ENCODE data around the gene SLC30A7. TPM values are rescaled to one million over a fixed set of nuclear protein-coding genes. Genes with fewer than 3 reads are reported as not detected.
"Not testable (repeated sequence)": the region's sequence is repeated elsewhere in the genome, so short reads cannot be mapped to it uniquely, and the experiment has no call there.

Gene SLC30A7
- total RNA-seq, 6 experiments from 2014 or later, result 27.7 to 36.8 (median 34.8) TPM

GRCh38 chr1:100950337-100950736, 54.4 kb downstream of the SLC30A7 start:
- H3K27ac Mint-ChIP-seq, result peak overlapping the region; percentile 62

GRCh38 chr1:100950781-100951180, 54.9 kb downstream of the SLC30A7 start:
- Mint-ChIP-seq H3K9me3 (no peaks in the 10 kb centered on the region; the same call in 1 of the 2 replicates), H3K4me3 (no peak overlapping the region), H3K27ac (peak overlapping the region; percentile 62), H3K4me1 (ENCODE audit: low read depth) (peaks cover 61% of the 10 kb centered on the region), H3K36me3 (ENCODE audit: low read depth) (peaks cover 59% of the 10 kb centered on the region), H3K27me3 (ENCODE audit: insufficient read depth) (no peaks in the 10 kb centered on the region)
- DNase-seq, result peak; percentile 10
- TF ChIP-seq CTCF (IDR thresholded peaks at IDR 0.05), result no peak

More at GRCh38 chr1:100950337-100950736, 54.4 kb downstream of the SLC30A7 start:
- Mint-ChIP-seq H3K36me3 (ENCODE audit: low read depth) (peaks cover 64% of the 10 kb centered on the region), H3K27me3 (ENCODE audit: insufficient read depth) (no peaks in the 10 kb centered on the region), H3K4me1 (ENCODE audit: low read depth) (peaks cover 56% of the 10 kb centered on the region), H3K9me3 (no peaks in the 10 kb centered on the region; the same call in 1 of the 2 replicates), H3K4me3 (no peak overlapping the region)
- no peak for TF ChIP-seq CTCF (IDR thresholded peaks at IDR 0.05)
- no peak for DNase-seq

- no peak for TF ChIP-seq CTCF (IDR thresholded peaks at IDR 0.05)
- no peak for DNase-seq
- Mint-ChIP-seq H3K4me1 (ENCODE audit: low read depth) (peaks cover 73% of the 10 kb centered on the region), H3K4me3 (no peak overlapping the region), H3K27ac (peak overlapping the region; percentile 76; the same call in 1 of the 2 replicates), H3K27me3 (ENCODE audit: insufficient read depth) (no peaks in the 10 kb centered on the region), H3K36me3 (ENCODE audit: low read depth) (peaks cover 45% of the 10 kb centered on the region), H3K9me3 (no peaks in the 10 kb centered on the region; the same call in 1 of the 2 replicates)
Observed at GRCh38 chr1:100952104-100952745, 56.3 kb downstream of the SLC30A7 start.

GRCh38 chr1:100952970-100953369, 57.1 kb downstream of the SLC30A7 start:
- not testable (repeated sequence) for H3K9me3 Mint-ChIP-seq; DNase-seq; H3K4me3 Mint-ChIP-seq; H3K27me3 Mint-ChIP-seq (ENCODE audit: insufficient read depth)
- peaks cover 73% of the 10 kb centered on the region for H3K4me1 Mint-ChIP-seq (ENCODE audit: low read depth)
- peak overlapping the region; percentile 76; the same call in 1 of the 2 replicates for H3K27ac Mint-ChIP-seq
- peaks cover 38% of the 10 kb centered on the region for H3K36me3 Mint-ChIP-seq (ENCODE audit: low read depth)

- Mint-ChIP-seq H3K36me3 (ENCODE audit: low read depth) (peaks cover 27% of the 10 kb centered on the region), H3K4me1 (ENCODE audit: low read depth) (peaks cover 70% of the 10 kb centered on the region), H3K27ac (no peak overlapping the region), H3K9me3 (no peaks in the 10 kb centered on the region), H3K27me3 (ENCODE audit: insufficient read depth) (no peaks in the 10 kb centered on the region), H3K4me3 (no peak overlapping the region)
- TF ChIP-seq CTCF (IDR thresholded peaks at IDR 0.05), result no peak
- no peak for DNase-seq
Observed at GRCh38 chr1:100953960-100954730, 58.3 kb downstream of the SLC30A7 start.

- Mint-ChIP-seq H3K4me1 (ENCODE audit: low read depth) (peaks cover 76% of the 10 kb centered on the region), H3K27ac (peak overlapping the region; percentile 69), H3K4me3 (peak overlapping the region; percentile 46; the same call in 1 of the 2 replicates), H3K27me3 (ENCODE audit: insufficient read depth) (no peaks in the 10 kb centered on the region), H3K9me3 (no peaks in the 10 kb centered on the region), H3K36me3 (ENCODE audit: low read depth) (peaks cover 28% of the 10 kb centered on the region)
- no peak for TF ChIP-seq CTCF (IDR thresholded peaks at IDR 0.05)
- peak; percentile 89 for DNase-seq
Observed at GRCh38 chr1:100955322-100955721, 59.4 kb downstream of the SLC30A7 start.

Measured in HFFc6 (cell line).